Fibroblast of the aortic adventitia (primary cell): ENCODE results near the gene ANKRD6. TPM values are rescaled to one million over a fixed set of nuclear protein-coding genes. Genes with fewer than 3 reads are reported as not detected.

Source experiments
- DNase-seq: peaks from one replicate; pipeline ENCODE4 v3.0.0-alpha.2; 2010; ENCODE audit warnings: low read depth
- H3K4me3 ChIP-seq: 2 replicates; pipeline ENCODE4 v1.5.1; 2011; ENCODE audit warnings: low read depth, mild to moderate bottlenecking, control low read depth, low read length, moderate library complexity
- total RNA-seq: library from RNA; depleted of rRNA; stranded (reverse); fragments of >200 nt; gene quantifications from 2 replicates; pipeline ENCODE4 v1.2.3, GENCODE V29; 2012; ENCODE audit warnings: low replicate concordance
- TF ChIP-seq, protein P1 (sequence below): IDR thresholded peaks from 2 replicates; pipeline ENCODE4 v1.5.1; 2011; ENCODE audit warnings: mild to moderate bottlenecking, low read length, control low read depth, inconsistent platforms; ENCODE audit not compliant: insufficient read depth

Gene ANKRD6
- 14.6 and 18.1 TPM in 2 replicates for total RNA-seq

GRCh38 chr6:89432875-89433251 is at the start of gene ANKRD6:
Gene ANKRD6 (plus strand): TSS chr6:89433152. CDS start chr6:89566977, 133,825 bp downstream.
- peak within 1 kb of the TSS; percentile 62 for H3K4me3 ChIP-seq
- peak; percentile 31 for DNase-seq
- TF ChIP-seq, protein P1, sequence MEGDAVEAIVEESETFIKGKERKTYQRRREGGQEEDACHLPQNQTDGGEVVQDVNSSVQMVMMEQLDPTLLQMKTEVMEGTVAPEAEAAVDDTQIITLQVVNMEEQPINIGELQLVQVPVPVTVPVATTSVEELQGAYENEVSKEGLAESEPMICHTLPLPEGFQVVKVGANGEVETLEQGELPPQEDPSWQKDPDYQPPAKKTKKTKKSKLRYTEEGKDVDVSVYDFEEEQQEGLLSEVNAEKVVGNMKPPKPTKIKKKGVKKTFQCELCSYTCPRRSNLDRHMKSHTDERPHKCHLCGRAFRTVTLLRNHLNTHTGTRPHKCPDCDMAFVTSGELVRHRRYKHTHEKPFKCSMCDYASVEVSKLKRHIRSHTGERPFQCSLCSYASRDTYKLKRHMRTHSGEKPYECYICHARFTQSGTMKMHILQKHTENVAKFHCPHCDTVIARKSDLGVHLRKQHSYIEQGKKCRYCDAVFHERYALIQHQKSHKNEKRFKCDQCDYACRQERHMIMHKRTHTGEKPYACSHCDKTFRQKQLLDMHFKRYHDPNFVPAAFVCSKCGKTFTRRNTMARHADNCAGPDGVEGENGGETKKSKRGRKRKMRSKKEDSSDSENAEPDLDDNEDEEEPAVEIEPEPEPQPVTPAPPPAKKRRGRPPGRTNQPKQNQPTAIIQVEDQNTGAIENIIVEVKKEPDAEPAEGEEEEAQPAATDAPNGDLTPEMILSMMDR, result peak; percentile 72

- TF ChIP-seq, protein P1, result no peak
- DNase-seq, result peak; percentile 77
- no peak overlapping the region for H3K4me3 ChIP-seq
Measured at GRCh38 chr6:89385156-89385667, 47.7 kb upstream of the ANKRD6 start.

DNA sequence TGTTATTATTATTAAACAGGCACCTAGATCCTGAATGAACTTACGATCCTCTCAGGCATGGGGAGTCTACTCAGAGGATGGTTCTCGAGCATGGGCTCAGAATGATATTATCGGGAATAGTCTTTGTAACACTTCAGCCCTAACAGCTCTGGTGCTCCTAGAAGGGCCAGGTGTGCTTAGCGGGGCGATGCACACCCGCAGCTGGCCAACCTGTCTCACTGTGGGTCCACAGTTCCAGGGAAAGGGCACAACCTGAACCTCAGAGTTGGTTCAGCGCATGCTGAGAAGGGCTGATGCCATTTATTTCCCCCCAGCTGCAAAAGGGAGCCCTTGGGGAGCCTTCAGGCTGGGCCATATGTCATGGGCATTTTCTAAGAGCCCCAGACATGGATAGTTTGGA is 47.1 kb upstream of the ANKRD6 start:
- no peak for DNase-seq
- TF ChIP-seq, protein P1, result no peak
- no peak overlapping the region for H3K4me3 ChIP-seq

GRCh38 chr6:89386917-89387491 is 45.9 kb upstream of the ANKRD6 start:
- TF ChIP-seq, protein P1, result no peak
- DNase-seq, result no peak
- H3K4me3 ChIP-seq, result no peak overlapping the region

GRCh38 chr6:89387516-89388201 is 45.3 kb upstream of the ANKRD6 start:
- DNase-seq, result no peak
- TF ChIP-seq, protein P1, result no peak
- H3K4me3 ChIP-seq, result no peak overlapping the region

DNA sequence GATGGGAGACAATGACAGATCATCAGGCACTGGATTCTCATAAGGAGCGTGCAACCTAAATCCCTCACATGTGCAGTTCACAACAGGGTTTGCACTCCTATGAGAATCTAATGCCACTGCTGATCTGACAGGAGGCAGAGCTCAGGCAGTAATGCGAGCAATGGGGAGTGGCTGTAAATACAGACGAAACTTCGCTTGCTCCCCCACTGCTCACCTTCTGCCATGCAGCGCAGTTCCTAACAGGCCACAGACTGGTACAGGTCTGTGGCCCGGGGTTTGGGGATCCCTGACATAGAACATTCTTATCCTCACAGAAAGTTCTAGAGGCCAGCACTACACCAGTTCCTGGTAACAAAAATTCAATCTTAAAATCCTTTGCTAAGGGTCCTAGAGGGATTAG is 44.1 kb upstream of the ANKRD6 start:
- H3K4me3 ChIP-seq, result no peak overlapping the region
- DNase-seq, result no peak
- TF ChIP-seq, protein P1, result no peak
